ENCODE data around the gene FRMPD4.

Gene FRMPD4

DNA sequence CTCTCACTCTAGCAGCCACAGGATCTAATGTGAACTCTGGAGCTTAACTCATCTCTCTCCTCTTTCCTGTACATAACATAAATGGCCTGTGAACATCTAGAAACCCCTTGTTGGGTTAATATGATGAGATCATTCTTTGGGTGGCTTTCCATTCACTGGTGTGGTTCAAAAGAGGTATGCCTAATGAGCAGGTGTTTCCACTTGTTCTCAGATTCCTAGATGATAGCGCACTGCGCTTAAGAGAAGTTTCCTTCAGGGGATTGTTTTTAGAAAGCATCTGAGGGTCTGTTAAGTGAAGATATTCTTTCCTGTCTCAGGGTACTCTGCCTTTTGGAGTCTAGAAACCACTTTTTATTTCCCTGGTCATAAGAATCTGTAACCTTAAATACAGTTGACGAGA is 32.5 kb downstream of the FRMPD4 start:
- Histone ChIP-seq H3K9me3 (ENCODE audit: low read length) (no peaks in the 10 kb centered on the region), H3K4me2 (ENCODE audit: low read length) (no peak overlapping the region), H2AFZ (ENCODE audit: low read length) (no peak overlapping the region), H3K9me2 (ENCODE audit: low read depth, low read length) (no peaks in the 10 kb centered on the region), H3K4me3 (ENCODE audit: low read depth, low read length, poor library complexity, severe bottlenecking) (no peak overlapping the region), H3K4me1 (ENCODE audit: insufficient read depth, low read length, severe bottlenecking) (no peaks in the 10 kb centered on the region), H3K79me2 (ENCODE audit: insufficient read depth, low read length) (no peaks in the 10 kb centered on the region), H3K9ac (ENCODE audit: low read length) (no peak overlapping the region), H3K36me3 (ENCODE audit: insufficient read depth, low read length) (no peaks in the 10 kb centered on the region), H4K20me1 (ENCODE audit: insufficient read depth, low read length) (no peaks in the 10 kb centered on the region), H3F3A (ENCODE audit: insufficient read depth, low read length) (no peaks in the 10 kb centered on the region), H3K27ac (ENCODE audit: low read depth, low read length, poor library complexity, severe bottlenecking) (no peak overlapping the region), H3K27me3 (ENCODE audit: insufficient read depth, low read length) (no peaks in the 10 kb centered on the region)
- no peak for TF ChIP-seq EZH2 (IDR thresholded peaks at IDR 0.05; ENCODE audit: borderline replicate concordance, low read length)
- TF ChIP-seq, protein P1, sequence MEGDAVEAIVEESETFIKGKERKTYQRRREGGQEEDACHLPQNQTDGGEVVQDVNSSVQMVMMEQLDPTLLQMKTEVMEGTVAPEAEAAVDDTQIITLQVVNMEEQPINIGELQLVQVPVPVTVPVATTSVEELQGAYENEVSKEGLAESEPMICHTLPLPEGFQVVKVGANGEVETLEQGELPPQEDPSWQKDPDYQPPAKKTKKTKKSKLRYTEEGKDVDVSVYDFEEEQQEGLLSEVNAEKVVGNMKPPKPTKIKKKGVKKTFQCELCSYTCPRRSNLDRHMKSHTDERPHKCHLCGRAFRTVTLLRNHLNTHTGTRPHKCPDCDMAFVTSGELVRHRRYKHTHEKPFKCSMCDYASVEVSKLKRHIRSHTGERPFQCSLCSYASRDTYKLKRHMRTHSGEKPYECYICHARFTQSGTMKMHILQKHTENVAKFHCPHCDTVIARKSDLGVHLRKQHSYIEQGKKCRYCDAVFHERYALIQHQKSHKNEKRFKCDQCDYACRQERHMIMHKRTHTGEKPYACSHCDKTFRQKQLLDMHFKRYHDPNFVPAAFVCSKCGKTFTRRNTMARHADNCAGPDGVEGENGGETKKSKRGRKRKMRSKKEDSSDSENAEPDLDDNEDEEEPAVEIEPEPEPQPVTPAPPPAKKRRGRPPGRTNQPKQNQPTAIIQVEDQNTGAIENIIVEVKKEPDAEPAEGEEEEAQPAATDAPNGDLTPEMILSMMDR (IDR thresholded peaks at IDR 0.05; ENCODE audit: low read length), result no peak

- Histone ChIP-seq H2AFZ (ENCODE audit: low read length) (no peak overlapping the region), H3K9me2 (ENCODE audit: low read depth, low read length) (no peaks in the 10 kb centered on the region), H3K79me2 (ENCODE audit: insufficient read depth, low read length) (no peaks in the 10 kb centered on the region), H3K4me2 (ENCODE audit: low read length) (no peak overlapping the region), H4K20me1 (ENCODE audit: insufficient read depth, low read length) (no peaks in the 10 kb centered on the region), H3K27me3 (ENCODE audit: insufficient read depth, low read length) (no peaks in the 10 kb centered on the region), H3K27ac (ENCODE audit: low read depth, low read length, poor library complexity, severe bottlenecking) (no peak overlapping the region), H3K36me3 (ENCODE audit: insufficient read depth, low read length) (no peaks in the 10 kb centered on the region), H3K4me3 (ENCODE audit: low read depth, low read length, poor library complexity, severe bottlenecking) (no peak overlapping the region), H3K9ac (ENCODE audit: low read length) (no peak overlapping the region), H3K9me3 (ENCODE audit: low read length) (no peaks in the 10 kb centered on the region), H3F3A (ENCODE audit: insufficient read depth, low read length) (no peaks in the 10 kb centered on the region), H3K4me1 (ENCODE audit: insufficient read depth, low read length, severe bottlenecking) (no peaks in the 10 kb centered on the region)
- TF ChIP-seq, protein P1 (IDR thresholded peaks at IDR 0.05; ENCODE audit: low read length), result no peak
- TF ChIP-seq EZH2 (IDR thresholded peaks at IDR 0.05; ENCODE audit: borderline replicate concordance, low read length), result no peak
Measured at GRCh38 chrX:12174358-12174757, 36.1 kb downstream of the FRMPD4 start.

GRCh38 chrX:12197030-12197429 is 58.8 kb downstream of the FRMPD4 start:
- H3K4me3 ChIP-seq (ENCODE audit: low read depth, low read length, poor library complexity, severe bottlenecking), result no peak overlapping the region
- no peaks in the 10 kb centered on the region for H3K9me3 ChIP-seq (ENCODE audit: low read length)
- no peak overlapping the region for H3K9ac ChIP-seq (ENCODE audit: low read length)
- no peaks in the 10 kb centered on the region for H3K4me1 ChIP-seq (ENCODE audit: insufficient read depth, low read length, severe bottlenecking)
- H3K27ac ChIP-seq (ENCODE audit: low read depth, low read length, poor library complexity, severe bottlenecking), result no peak overlapping the region
- no peaks in the 10 kb centered on the region for H3K27me3 ChIP-seq (ENCODE audit: insufficient read depth, low read length)
- H2AFZ ChIP-seq (ENCODE audit: low read length), result no peak overlapping the region
- H3K36me3 ChIP-seq (ENCODE audit: insufficient read depth, low read length), result no peaks in the 10 kb centered on the region
- H4K20me1 ChIP-seq (ENCODE audit: insufficient read depth, low read length), result no peaks in the 10 kb centered on the region
- TF ChIP-seq EZH2 (IDR thresholded peaks at IDR 0.05; ENCODE audit: borderline replicate concordance, low read length), result no peak
- TF ChIP-seq, protein P1 (IDR thresholded peaks at IDR 0.05; ENCODE audit: low read length), result no peak
- no peaks in the 10 kb centered on the region for H3K9me2 ChIP-seq (ENCODE audit: low read depth, low read length)
- H3K79me2 ChIP-seq (ENCODE audit: insufficient read depth, low read length), result no peaks in the 10 kb centered on the region
- H3K4me2 ChIP-seq (ENCODE audit: low read length), result no peak overlapping the region
- H3F3A ChIP-seq (ENCODE audit: insufficient read depth, low read length), result no peaks in the 10 kb centered on the region
